HUES48 (cell line): ENCODE measurements around the gene PCDHB12.
A peak's percentile ranks its signal among the peaks of the same experiment; 100 is the strongest.
"Not testable (repeated sequence)": the region's sequence is repeated elsewhere in the genome, so short reads cannot be mapped to it uniquely, and the experiment has no call there.

ENCODE experiments used
- H3K27ac ChIP-seq: one replicate; pipeline ENCODE4 v1.7.0; 2013; ENCODE audit warnings: low read depth, low read length, inconsistent platforms
- H3K27me3 ChIP-seq: 2 replicates; pipeline ENCODE4 v1.6.1; 2013; ENCODE audit warnings: mild to moderate bottlenecking, low read length; ENCODE audit not compliant: control insufficient read depth, insufficient read depth
- H3K36me3 ChIP-seq: 2 replicates; pipeline ENCODE4 v1.6.1; 2013; ENCODE audit warnings: low read length; ENCODE audit not compliant: control insufficient read depth, insufficient read depth
- H3K4me1 ChIP-seq: 2 replicates; pipeline ENCODE4 v1.6.1; 2013; ENCODE audit warnings: mild to moderate bottlenecking, low read length; ENCODE audit not compliant: control insufficient read depth, insufficient read depth
- H3K4me3 ChIP-seq: 2 replicates; pipeline ENCODE4 v1.5.1; 2013; ENCODE audit warnings: mild to moderate bottlenecking, low read depth, low read length
- H3K9ac ChIP-seq: 2 replicates; pipeline ENCODE4 v1.6.1; 2013; ENCODE audit warnings: mild to moderate bottlenecking, low read depth, low read length, moderate library complexity
- H3K9me3 ChIP-seq: 2 replicates; pipeline ENCODE4 v1.6.1; 2013; ENCODE audit warnings: low read length; ENCODE audit not compliant: control insufficient read depth, insufficient read depth

The PCDHB12 gene

GRCh38 chr5:141208478-141208877 lies at the start of gene PCDHB12:
PCDHB12 (plus strand) TSS chr5:141208719; CDS start chr5:141208908, 189 bp downstream.
- H3K27me3 ChIP-seq = no peaks in the 10 kb centered on the region
- H3K27ac ChIP-seq = no peak within 1 kb of the TSS
- H3K36me3 ChIP-seq = no peaks in the 10 kb centered on the region
- no peaks in the 10 kb centered on the region for H3K4me1 ChIP-seq
- peaks cover 4% of the 10 kb centered on the region; the same call in 1 of the 2 replicates for H3K9me3 ChIP-seq
- no peak within 1 kb of the TSS for H3K4me3 ChIP-seq
- H3K9ac ChIP-seq = no peak within 1 kb of the TSS

GRCh38 chr5:141172381-141173204 lies 35.9 kb upstream of the PCDHB12 start, which contains the start of gene PCDHB7:
PCDHB7 (plus strand) TSS chr5:141172644; CDS start chr5:141172836, 192 bp downstream.
- Histone ChIP-seq H3K9me3 (peaks cover 6% of the 10 kb centered on the region), H3K27me3 (no peaks in the 10 kb centered on the region), H3K9ac (no peak within 1 kb of the TSS), H3K4me3 (no peak within 1 kb of the TSS), H3K36me3 (no peaks in the 10 kb centered on the region), H3K27ac (no peak within 1 kb of the TSS), H3K4me1 (no peaks in the 10 kb centered on the region)

- H3K4me1 ChIP-seq, H3K9ac ChIP-seq, H3K27me3 ChIP-seq, H3K4me3 ChIP-seq, H3K36me3 ChIP-seq, H3K27ac ChIP-seq: not testable (repeated sequence)
- peaks cover 14% of the 10 kb centered on the region for H3K9me3 ChIP-seq
These were observed 34.0 kb upstream of the PCDHB12 start for GRCh38 chr5:141174291-141175104.

GRCh38 chr5:141175933-141176332 lies 32.6 kb upstream of the PCDHB12 start:
- Histone ChIP-seq H3K36me3 (no peaks in the 10 kb centered on the region), H3K9me3 (peaks cover 14% of the 10 kb centered on the region), H3K4me3 (no peak overlapping the region), H3K27ac (no peak overlapping the region), H3K4me1 (no peaks in the 10 kb centered on the region), H3K27me3 (no peaks in the 10 kb centered on the region), H3K9ac (no peak overlapping the region)

- not testable (repeated sequence) for H3K27me3 ChIP-seq, H3K4me1 ChIP-seq, H3K27ac ChIP-seq, H3K36me3 ChIP-seq, H3K4me3 ChIP-seq, H3K9ac ChIP-seq
- peaks cover 14% of the 10 kb centered on the region for H3K9me3 ChIP-seq
These were observed 30.8 kb upstream of the PCDHB12 start, which contains the start of gene PCDHB8 for GRCh38 chr5:141177577-141178191. PCDHB8 (plus strand) TSS chr5:141177790; CDS start chr5:141178035, 245 bp downstream.

GRCh38 chr5:141179371-141179770 lies 29.1 kb upstream of the PCDHB12 start:
- not testable (repeated sequence) for H3K36me3 ChIP-seq, H3K27ac ChIP-seq, H3K27me3 ChIP-seq, H3K4me3 ChIP-seq, H3K4me1 ChIP-seq, H3K9ac ChIP-seq
- H3K9me3 ChIP-seq = peaks cover 17% of the 10 kb centered on the region

- not testable (repeated sequence) for H3K4me1 ChIP-seq, H3K9ac ChIP-seq, H3K36me3 ChIP-seq, H3K27me3 ChIP-seq, H3K27ac ChIP-seq, H3K4me3 ChIP-seq
- H3K9me3 ChIP-seq = peaks cover 14% of the 10 kb centered on the region
These were observed 28.6 kb upstream of the PCDHB12 start for GRCh38 chr5:141179876-141180275.

- Histone ChIP-seq H3K4me3 (no peak overlapping the region), H3K9me3 (peaks cover 11% of the 10 kb centered on the region; the same call in 1 of the 2 replicates), H3K9ac (no peak overlapping the region), H3K27ac (no peak overlapping the region), H3K27me3 (no peaks in the 10 kb centered on the region), H3K36me3 (no peaks in the 10 kb centered on the region), H3K4me1 (no peaks in the 10 kb centered on the region)
These were observed 28.2 kb upstream of the PCDHB12 start for GRCh38 chr5:141180313-141180712.

GRCh38 chr5:141182248-141182647 lies 26.3 kb upstream of the PCDHB12 start, which contains the start of gene PCDHB16:
PCDHB16 (plus strand) TSS chr5:141182387; CDS start chr5:141182560, 173 bp downstream.
- H3K27ac ChIP-seq = no peak within 1 kb of the TSS
- H3K4me3 ChIP-seq = peak within 1 kb of the TSS; percentile 42; the same call in 1 of the 2 replicates
- no peaks in the 10 kb centered on the region for H3K27me3 ChIP-seq
- H3K9ac ChIP-seq = no peak within 1 kb of the TSS
- H3K4me1 ChIP-seq = 0 out of 2 replicates have a peak, but pooled peaks cover 2% of the 10 kb centered on the region
- peaks cover 11% of the 10 kb centered on the region; the same call in 1 of the 2 replicates for H3K9me3 ChIP-seq
- no peaks in the 10 kb centered on the region for H3K36me3 ChIP-seq

GRCh38 chr5:141184117-141184855 lies 24.2 kb upstream of the PCDHB12 start:
- H3K36me3 ChIP-seq, H3K4me3 ChIP-seq, H3K27ac ChIP-seq, H3K9me3 ChIP-seq, H3K9ac ChIP-seq, H3K27me3 ChIP-seq, H3K4me1 ChIP-seq: not testable (repeated sequence)
